ENCODE data around the gene CDKN3.
A peak's percentile ranks its signal among the peaks of the same experiment; 100 is the strongest.

Gene CDKN3

GRCh38 chr14:54394596-54394995 lies 2.2 kb upstream of the CDKN3 start:
- no peaks in the 10 kb centered on the region for H3K27me3 ChIP-seq (ENCODE audit: insufficient read depth, poor library complexity, severe bottlenecking)
- no peak overlapping the region for H3K27ac ChIP-seq (replicated peaks)
- TF ChIP-seq SPI1 (IDR thresholded peaks at IDR 0.05; ENCODE audit: borderline replicate concordance, low read depth) (no peak), CTCF (IDR thresholded peaks at IDR 0.05; ENCODE audit: insufficient read depth, low read length) (no peak), POLR2AphosphoS5 (IDR thresholded peaks at IDR 0.05; ENCODE audit: low read depth) (no peak), GABPA (IDR thresholded peaks at IDR 0.05; ENCODE audit: low read depth) (no peak)
- TF ChIP-seq, protein P1, sequence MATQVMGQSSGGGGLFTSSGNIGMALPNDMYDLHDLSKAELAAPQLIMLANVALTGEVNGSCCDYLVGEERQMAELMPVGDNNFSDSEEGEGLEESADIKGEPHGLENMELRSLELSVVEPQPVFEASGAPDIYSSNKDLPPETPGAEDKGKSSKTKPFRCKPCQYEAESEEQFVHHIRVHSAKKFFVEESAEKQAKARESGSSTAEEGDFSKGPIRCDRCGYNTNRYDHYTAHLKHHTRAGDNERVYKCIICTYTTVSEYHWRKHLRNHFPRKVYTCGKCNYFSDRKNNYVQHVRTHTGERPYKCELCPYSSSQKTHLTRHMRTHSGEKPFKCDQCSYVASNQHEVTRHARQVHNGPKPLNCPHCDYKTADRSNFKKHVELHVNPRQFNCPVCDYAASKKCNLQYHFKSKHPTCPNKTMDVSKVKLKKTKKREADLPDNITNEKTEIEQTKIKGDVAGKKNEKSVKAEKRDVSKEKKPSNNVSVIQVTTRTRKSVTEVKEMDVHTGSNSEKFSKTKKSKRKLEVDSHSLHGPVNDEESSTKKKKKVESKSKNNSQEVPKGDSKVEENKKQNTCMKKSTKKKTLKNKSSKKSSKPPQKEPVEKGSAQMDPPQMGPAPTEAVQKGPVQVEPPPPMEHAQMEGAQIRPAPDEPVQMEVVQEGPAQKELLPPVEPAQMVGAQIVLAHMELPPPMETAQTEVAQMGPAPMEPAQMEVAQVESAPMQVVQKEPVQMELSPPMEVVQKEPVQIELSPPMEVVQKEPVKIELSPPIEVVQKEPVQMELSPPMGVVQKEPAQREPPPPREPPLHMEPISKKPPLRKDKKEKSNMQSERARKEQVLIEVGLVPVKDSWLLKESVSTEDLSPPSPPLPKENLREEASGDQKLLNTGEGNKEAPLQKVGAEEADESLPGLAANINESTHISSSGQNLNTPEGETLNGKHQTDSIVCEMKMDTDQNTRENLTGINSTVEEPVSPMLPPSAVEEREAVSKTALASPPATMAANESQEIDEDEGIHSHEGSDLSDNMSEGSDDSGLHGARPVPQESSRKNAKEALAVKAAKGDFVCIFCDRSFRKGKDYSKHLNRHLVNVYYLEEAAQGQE (IDR thresholded peaks at IDR 0.05; ENCODE audit: insufficient replicate concordance, low read depth): no peak
- no peak overlapping the region for H3K4me3 ChIP-seq (replicated peaks; ENCODE audit: insufficient read depth, low read length)
- DNase-seq (ENCODE audit: low read depth in 1 of 2, low spot score in 1 of 2): no peak

DNA sequence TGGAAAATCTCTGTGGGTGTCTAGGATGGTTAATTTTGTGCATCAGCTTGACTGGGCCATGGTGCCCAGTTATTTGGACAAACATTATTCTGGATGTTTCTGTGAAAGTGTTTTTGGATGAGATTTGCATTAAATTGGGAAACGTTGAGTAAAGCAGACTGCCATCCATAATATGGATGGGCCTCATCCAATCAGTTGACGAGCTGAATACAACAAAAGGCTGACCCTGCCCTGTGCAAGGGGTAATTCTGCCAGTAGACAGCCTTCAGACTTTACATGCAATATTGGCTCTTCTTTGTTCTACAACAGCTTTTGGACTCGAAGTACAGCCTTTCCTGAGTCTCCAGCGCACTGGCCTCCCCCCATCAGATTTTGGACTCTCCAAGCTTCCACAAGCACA lies 1.5 kb upstream of the CDKN3 start:
- TF ChIP-seq POLR2AphosphoS5 (IDR thresholded peaks at IDR 0.05; ENCODE audit: low read depth): no peak
- no peak for DNase-seq (ENCODE audit: low read depth in 1 of 2, low spot score in 1 of 2)

GRCh38 chr14:54395716-54396115 lies 1.1 kb upstream of the CDKN3 start:
- TF ChIP-seq GABPA (IDR thresholded peaks at IDR 0.05; ENCODE audit: low read depth): no peak
- TF ChIP-seq, protein P1 (IDR thresholded peaks at IDR 0.05; ENCODE audit: insufficient replicate concordance, low read depth): no peak
- no peak for TF ChIP-seq SPI1 (IDR thresholded peaks at IDR 0.05; ENCODE audit: borderline replicate concordance, low read depth)
- no peak for TF ChIP-seq POLR2AphosphoS5 (IDR thresholded peaks at IDR 0.05; ENCODE audit: low read depth)
- Histone ChIP-seq H3K27ac (replicated peaks) (no peak overlapping the region; the same call in 1 of the 2 replicates), H3K4me3 (replicated peaks; ENCODE audit: insufficient read depth, low read length) (no peak overlapping the region), H3K27me3 (ENCODE audit: insufficient read depth, poor library complexity, severe bottlenecking) (no peaks in the 10 kb centered on the region)
- DNase-seq (ENCODE audit: low read depth in 1 of 2, low spot score in 1 of 2): no peak

More for the DNA sequence above, 1.5 kb upstream of the CDKN3 start:
- H3K27me3 ChIP-seq (ENCODE audit: insufficient read depth, poor library complexity, severe bottlenecking): no peaks in the 10 kb centered on the region
- no peak overlapping the region for H3K4me3 ChIP-seq (replicated peaks; ENCODE audit: insufficient read depth, low read length)
- H3K27ac ChIP-seq (replicated peaks): no peak overlapping the region

DNA sequence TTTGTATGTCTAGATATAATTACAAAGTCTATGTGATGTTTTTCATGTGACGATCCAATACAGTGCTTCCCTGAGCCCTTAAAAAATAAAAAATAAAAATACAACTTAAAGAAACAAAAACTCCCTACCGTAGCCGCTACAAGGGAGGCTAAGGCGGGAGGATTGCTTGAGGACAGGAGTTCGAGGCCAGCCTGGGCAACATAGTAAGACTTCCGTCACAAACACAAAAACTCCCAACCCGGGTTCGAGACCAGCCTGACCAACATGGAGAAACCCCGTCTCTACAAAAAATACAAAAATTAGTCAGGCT lies 669 bp upstream of the CDKN3 start:
- Histone ChIP-seq H3K27me3 (ENCODE audit: insufficient read depth, poor library complexity, severe bottlenecking) (no peaks in the 10 kb centered on the region), H3K27ac (replicated peaks) (peak overlapping the region; percentile 49), H3K4me3 (replicated peaks; ENCODE audit: insufficient read depth, low read length) (peak overlapping the region; percentile 84)
- DNase-seq (ENCODE audit: low read depth in 1 of 2, low spot score in 1 of 2): peak in 1 of 2 experiments; percentile 14
- TF ChIP-seq SPI1 (IDR thresholded peaks at IDR 0.05; ENCODE audit: borderline replicate concordance, low read depth) (no peak), POLR2AphosphoS5 (IDR thresholded peaks at IDR 0.05; ENCODE audit: low read depth) (no peak), CTCF (IDR thresholded peaks at IDR 0.05; ENCODE audit: insufficient read depth, low read length) (no peak), GABPA (IDR thresholded peaks at IDR 0.05; ENCODE audit: low read depth) (no peak)
- TF ChIP-seq, protein P1 (IDR thresholded peaks at IDR 0.05; ENCODE audit: insufficient replicate concordance, low read depth): no peak

Measured in HL-60 (cell line).